ENCODE measurements around the gene UGT2B10.
"Not testable (repeated sequence)": the region's sequence is repeated elsewhere in the genome, so short reads cannot be mapped to it uniquely, and the experiment has no call there.

UGT2B10 gene

DNA sequence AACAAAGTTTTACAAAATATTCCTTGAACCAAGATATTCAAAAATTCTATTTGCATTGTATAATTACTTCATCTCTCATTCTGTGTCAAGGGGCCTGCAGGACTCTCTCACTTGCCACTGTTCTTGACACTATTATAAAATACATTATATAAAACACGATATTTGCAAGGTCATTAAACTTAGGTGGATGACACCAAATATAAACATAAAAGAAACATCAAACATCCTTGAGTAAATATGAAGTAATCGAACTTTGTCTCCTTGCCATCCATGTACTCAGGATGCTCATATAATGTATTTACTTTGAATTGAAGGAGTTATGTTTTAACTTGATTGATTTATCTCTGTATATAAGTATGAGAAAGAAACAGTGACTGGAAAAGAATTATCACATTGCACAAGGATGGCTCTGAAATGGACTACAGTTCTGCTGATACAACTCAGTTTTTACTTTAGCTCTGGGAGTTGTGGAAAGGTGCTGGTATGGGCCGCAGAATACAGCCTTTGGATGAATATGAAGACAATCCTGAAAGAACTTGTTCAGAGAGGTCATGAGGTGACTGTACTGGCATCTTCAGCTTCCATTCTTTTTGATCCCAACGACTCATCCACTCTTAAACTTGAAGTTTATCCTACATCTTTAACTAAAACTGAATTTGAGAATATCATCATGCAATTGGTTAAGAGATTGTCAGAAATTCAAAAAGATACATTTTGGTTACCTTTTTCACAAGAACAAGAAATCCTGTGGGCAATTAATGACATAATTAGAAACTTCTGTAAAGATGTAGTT lies at the start of gene UGT2B10:
UGT2B10 (plus strand) TSS at position 378 of the 793 bp plus-strand sequence; CDS start at position 404, 26 bp downstream.
- DNase-seq (ENCODE audit: low read depth in 3 of 3), result not testable (repeated sequence)

DNA sequence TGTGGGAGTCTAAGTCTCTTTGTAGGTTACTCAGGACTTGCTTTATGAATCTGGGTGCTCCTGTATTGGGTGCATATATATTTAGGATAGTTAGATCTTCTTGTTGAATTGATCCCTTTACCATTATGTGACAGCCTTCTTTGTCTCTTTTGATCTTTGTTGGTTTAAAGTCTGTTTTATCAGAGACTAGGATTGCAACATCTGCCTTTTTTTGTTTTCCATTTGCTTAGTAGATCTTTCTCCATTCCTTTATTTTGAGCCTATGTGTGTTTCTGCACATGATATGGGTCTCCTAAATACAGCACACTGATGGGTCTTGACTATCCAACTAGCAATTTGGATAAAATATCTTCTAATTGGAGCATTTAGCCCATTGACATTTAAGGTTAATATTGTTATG lies 44.0 kb upstream of the UGT2B10 start:
- DNase-seq (ENCODE audit: low read depth in 3 of 3), result not testable (repeated sequence)

DNA sequence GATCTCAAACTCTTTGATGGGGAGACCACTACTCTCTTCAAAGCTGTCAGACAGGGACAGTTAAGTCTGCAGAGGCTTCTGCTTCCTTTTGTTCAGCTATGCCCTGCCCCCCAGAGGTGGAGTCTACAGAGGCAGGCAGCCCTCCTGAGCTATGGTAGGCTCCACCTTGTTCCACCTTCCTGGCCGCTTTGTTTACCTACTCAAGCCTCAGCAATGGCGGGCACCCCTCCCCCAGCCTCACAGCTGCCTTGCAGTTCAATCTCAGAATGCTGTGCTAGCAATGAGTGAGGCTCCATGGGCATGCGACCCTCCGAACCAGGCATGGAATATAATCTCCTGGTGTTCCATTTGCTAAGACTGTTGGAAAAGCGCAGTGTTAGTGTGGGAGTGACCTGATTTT lies 42.1 kb upstream of the UGT2B10 start:
- no peak for DNase-seq (ENCODE audit: low read depth in 3 of 3)

DNA sequence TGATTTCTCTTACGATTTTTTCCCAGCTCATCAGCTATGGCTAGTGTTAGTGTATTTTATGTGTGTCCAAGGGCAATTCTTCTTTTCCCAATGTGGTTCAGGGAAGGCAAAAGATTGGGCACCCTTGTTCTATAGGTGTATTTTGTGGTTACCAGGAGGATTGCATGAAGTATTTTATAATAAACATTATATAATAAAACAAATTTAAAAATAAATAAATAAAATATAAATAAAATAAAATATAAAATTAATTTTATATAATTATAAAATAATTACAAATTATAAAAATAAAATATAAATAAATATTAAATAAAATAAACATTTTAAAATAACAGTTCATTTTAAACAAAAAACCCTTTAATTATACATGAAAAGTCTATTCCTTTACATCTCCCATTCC lies 35.6 kb upstream of the UGT2B10 start:
- no peak for DNase-seq (ENCODE audit: low read depth in 3 of 3)

DNA sequence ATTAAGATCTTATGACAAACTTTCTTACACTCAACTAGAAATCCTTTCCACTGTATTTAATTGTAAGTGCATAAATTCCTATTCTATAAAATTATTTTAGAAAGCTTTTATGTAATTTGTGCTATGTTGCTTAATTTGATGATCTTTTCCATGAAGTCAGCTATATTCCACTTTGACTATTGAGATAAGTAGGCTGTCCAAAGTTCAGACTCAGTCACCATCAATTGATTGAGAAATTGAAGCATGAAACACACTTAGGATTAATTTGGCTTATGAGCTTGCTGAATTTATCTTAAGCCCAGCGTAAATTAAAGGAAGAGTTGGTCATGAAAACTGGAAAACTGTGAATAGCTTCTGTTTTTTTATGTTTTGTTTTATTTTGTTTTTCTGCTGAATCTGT lies 18.7 kb upstream of the UGT2B10 start:
- DNase-seq (ENCODE audit: low read depth in 3 of 3), result no peak

DNA sequence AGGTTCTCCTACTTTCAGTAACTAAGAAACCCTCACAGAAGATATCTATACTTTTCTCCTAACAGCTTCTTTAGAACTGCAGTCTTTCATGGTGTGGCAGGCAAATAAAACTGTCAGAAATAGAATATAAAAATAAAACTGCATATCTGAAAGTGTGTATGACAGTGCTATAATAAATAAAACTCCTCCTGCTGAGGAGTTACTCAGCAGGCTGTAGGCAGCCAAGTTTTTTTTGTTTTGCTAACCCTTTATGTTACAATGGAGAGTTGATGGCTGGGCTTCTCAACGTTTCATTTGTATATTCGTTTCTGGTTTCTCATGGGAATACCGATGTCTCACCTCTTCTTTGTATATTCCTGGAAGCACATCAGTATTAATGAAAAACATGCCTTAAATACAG lies 18.2 kb upstream of the UGT2B10 start:
- no peak for DNase-seq (ENCODE audit: low read depth in 3 of 3)

DNA sequence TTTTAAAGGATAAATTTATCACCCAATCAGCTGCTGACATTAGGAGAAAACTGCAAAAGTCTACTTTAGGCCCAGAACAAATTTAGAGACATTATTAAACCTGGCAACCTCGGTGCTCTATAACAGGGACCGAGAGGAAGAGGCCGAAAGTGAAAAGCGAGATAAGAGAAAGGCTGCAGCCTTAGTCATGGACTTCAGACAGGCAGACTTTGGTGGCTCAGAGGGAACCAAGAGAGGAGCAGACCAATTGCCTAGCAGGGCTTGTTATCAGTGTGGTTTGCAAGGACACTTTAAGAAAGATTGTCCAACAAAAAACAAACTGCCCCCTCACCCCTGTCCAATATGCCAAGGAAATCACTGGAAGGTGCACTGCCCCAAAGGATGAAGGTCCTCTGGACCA lies 12.8 kb upstream of the UGT2B10 start:
- DNase-seq (ENCODE audit: low read depth in 3 of 3), result no peak

DNA sequence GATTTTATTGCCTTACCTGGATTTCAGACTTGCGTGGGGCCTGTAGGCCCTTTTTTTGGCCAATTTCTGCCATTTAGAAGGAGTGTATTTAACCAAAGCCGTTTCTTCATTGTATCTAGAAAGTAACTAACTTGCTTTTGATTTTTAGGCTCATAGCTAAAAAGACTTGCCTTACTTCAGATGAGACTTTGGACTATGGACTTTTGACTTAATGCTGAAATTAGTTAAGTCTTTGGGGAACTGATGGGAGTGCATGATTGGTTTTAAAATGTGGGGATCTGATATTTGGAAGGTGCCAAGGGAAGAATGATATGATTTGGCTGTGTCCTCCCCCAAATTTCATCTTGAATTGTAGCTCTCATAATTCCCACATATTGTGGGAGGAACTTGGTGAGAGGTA lies 7.7 kb upstream of the UGT2B10 start:
- DNase-seq (ENCODE audit: low read depth in 3 of 3), result no peak

DNA sequence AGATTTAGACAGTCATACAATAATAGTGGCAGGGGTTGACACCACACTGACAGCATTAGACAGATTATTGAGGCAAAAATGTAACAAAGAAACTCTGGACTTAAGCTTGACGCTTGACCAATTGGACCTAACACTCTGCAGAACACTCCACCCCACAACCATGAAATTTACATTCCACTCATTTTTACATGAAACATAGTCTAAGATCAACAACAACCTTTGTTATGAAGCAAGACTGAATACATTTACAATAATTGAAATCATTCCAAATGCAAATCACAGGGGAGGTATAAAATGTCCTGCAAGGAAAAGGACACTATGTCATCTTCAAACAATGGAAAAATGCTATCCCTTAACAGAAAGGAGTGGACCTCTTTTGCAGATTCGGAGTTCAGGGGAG lies 4.9 kb upstream of the UGT2B10 start:
- DNase-seq (ENCODE audit: low read depth in 3 of 3), result no peak

DNA sequence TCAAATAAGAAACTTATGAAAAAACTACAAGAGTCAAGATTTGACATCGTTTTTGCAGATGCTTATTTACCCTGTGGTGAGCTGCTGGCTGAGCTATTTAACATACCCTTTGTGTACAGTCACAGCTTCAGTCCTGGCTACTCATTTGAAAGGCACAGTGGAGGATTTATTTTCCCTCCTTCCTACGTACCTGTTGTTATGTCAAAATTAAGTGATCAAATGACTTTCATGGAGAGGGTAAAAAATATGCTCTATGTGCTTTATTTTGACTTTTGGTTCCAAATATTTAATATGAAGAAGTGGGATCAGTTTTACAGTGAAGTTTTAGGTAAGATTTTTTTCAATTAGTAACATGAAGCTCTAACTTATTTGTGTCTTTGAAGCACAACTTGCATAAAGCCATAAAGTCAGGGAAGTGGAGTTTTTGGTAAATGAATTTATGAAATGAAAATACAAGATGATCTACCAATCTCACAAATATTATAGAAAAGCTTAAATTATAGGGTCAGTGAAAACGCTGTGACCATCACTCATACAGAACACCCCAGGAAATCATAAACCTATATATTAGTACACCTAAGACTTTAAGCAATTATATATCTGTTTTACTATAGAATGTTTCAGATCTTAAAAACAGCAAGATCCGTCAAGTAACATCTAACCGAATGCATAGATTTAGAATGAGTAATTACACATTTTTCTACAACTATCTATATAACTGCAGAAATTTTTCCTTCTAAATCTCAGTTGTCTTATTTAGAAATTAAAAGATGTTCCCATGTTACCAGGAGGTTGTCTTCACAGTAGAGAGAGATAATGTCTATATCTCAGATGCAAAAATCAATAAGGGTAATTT lies 844 bp downstream of the UGT2B10 start:
- DNase-seq (ENCODE audit: low read depth in 3 of 3), result not testable (repeated sequence)

DNA sequence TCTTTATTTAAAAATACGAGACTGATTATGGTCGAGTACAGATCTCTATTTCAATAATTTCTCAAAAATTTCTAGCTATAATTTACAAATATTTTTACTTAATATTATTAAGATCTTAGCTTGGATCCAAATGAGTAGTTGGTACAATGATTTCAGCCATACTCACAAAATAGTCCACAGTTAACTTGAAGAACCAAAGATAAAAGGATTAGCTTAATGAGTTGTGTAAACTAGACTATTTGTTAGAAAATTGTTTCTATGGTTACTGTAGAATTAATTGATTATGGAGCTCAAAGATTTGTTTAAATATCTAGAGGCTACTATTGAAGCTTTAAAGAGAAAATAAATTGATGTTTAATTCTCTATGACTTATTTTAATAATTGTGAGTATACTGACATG lies 1.6 kb downstream of the UGT2B10 start:
- DNase-seq (ENCODE audit: low read depth in 3 of 3), result no peak

DNA sequence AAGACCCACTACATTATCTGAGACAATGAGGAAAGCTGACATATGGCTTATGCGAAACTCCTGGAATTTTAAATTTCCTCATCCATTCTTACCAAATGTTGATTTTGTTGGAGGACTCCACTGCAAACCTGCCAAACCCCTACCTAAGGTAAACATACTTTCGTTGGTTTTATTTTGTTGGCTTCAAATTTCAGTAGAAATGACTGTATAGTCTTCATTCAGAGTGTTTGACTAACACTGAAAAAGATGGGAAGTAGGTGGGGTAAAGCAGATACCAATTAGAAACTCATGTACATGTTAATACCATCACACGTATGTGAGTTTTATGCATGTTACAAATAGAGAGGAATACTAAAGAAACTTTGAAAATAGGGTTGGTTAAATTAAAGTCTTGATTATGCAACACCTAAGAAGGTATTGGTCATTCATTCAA lies 2.3 kb downstream of the UGT2B10 start:
- DNase-seq (ENCODE audit: low read depth in 3 of 3), result not testable (repeated sequence)

DNA sequence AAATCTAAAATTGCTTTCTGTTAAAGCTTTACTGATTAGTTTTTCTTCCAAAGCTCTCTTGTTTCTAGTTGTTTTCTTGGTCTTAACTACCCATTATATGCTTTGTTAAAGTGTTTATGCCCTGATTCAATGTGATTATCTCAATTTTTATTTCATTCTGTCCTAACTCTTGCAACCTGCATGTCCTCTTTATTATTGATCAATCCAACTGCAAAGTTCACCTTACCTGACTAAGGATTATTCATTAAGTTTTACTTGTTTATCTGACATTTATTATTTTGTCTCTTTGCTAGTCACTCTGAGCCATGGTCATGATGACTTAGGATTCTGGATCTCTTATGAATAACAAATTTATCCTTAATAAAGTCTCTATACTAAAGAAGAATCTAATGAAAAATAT lies 15.8 kb downstream of the UGT2B10 start:
- no peak for DNase-seq (ENCODE audit: low read depth in 3 of 3)

DNA sequence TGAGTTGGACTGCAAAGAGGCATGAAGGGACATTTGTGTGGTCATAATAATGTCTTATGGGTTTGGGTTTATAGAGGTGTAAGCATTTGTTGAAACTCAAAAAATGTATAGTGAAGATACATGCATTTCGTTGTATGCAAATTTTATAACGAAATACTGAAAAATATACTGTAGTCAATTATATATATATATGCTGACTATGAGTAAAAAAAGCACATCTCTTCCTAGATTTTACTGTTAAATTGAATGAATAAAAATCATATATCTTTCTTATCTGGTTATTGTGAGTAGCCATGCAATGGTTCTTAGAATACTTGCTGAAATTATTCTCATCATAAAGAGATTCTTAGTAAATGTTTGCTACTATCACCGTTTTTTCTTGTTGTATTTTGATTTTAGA lies 34.5 kb downstream of the UGT2B10 start:
- DNase-seq (ENCODE audit: low read depth in 3 of 3), result no peak

DNA sequence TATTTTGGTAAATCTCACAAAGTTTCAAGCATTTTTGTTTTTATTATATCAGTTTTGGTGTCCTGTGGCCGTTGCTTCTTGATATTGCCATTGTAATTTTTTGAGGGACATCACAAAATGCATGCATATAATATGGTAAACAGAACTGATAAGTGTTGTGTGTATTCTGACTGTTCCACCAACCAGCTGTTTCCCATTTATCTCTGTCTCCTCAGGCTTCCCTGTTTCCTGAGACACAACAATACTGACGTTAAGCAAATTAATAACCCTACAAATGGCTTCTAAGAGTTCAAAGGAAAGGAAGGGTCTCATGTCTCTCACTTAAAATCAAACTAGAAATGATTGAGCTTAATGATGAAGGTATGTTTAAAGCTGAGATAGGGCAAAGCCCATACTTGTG lies 40.0 kb downstream of the UGT2B10 start:
- DNase-seq (ENCODE audit: low read depth in 3 of 3), result no peak

DNA sequence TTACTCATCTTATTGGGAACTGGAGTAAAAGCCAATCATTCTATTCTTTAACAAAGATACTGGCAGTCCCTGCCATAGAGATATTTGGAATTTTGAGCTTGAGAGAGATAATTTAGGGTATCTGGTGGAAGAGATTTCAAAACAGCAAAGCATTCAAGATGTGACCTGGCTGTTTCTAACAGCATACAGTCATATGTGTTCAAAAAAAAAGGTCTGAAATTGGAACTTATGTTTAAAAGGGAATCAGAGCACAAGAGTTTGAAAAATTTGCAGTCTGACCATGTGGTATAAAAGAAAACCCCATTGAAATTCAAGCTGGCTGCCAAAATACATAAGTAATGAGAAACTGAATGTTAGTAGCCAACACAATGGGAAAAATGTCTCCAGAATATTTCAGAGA lies 42.2 kb downstream of the UGT2B10 start:
- no peak for DNase-seq (ENCODE audit: low read depth in 3 of 3)

DNA sequence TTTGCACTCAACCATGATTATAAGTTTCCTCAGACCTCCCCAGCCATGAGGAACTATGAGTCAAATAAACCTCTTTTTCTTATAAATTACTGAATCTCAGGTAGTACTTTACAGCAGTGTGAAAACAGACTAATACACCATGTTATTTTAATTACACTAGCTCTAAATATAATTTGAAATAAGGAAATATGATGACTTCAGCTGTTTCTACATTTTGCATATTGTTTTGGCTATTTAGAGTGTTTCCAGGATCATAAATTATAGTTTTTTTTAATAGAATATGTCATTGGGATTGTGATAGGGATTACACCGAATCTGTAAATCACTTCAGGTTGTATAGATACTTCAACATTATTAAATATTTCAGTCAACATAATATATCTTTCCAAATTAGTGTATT lies 43.9 kb downstream of the UGT2B10 start:
- no peak for DNase-seq (ENCODE audit: low read depth in 3 of 3)

DNA sequence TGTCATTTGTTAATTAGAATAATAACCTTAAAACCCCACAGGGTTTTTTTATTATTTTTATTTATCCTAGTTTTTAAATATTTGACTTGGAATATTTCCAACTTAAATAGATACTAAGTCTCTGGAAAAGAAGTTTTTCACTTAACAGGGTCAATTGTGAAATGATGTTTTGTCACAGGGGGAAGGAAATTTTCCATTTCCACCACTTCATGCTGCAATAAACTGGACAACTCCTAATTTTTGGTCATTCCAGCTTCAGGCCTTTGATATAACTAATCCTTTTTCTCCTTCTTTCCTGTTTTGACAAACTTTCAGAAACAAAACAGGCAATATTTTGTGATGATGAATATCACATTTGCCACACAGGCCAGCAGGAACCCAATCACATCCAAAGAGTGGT lies 45.3 kb downstream of the UGT2B10 start:
- DNase-seq (ENCODE audit: low read depth in 3 of 3), result no peak

DNA sequence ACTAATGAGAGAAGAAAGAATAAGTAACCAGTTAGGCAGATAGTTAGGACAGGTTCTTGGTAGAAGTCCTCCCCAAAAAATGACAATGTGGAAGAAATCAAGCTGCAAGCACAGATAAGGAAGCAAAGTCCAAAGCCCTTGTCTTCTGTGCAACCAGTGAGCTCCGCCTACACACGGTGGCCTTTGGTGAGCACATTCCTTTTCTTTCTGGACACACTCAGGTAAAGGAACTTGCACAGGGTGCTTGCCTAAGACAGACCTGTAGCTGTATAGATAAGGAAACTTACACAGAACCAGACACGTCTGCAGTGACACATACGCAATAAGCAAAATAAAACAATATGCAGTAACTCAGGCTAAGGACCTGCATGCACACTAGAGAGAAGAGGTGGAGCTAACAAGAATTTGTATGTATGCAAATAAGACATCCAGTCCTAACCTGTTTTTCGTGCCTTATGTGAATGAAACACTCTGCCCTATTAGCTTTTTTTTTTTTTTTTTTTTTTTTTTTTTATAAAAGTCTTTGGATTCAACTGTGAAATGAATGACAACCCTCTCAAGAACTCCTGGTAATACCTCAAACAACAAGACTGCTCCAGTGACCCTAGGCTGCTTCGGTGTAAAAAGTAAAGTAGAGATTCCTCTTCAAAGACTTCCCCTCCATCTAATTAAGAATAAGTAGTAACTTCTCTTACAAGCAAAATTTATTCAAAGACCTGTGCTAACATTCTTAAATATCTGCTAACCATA lies 48.8 kb downstream of the UGT2B10 start:
- no peak for DNase-seq (ENCODE audit: low read depth in 3 of 3)

DNA sequence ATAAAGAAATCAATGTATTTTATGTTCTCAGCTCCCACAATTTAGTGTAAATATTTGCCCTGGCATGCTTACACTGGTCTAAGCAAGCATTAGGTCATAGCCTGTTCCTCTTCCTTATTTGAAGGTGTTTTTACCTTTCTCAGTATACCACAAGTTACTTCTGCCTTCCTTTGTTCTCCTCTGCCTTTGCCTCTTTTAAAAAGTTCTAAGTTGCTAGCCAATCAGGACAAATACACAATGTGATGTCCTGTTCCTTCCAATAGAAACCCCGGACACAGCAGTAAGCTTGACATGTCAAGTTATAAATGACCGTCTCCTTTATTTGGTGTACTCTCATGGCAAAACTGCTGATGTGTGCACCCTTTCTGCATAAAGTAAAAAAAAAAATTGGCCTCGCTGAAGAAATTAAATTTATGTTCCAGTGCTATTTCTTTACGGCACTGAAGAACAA lies 49.4 kb downstream of the UGT2B10 start:
- no peak for DNase-seq (ENCODE audit: low read depth in 3 of 3)

DNA sequence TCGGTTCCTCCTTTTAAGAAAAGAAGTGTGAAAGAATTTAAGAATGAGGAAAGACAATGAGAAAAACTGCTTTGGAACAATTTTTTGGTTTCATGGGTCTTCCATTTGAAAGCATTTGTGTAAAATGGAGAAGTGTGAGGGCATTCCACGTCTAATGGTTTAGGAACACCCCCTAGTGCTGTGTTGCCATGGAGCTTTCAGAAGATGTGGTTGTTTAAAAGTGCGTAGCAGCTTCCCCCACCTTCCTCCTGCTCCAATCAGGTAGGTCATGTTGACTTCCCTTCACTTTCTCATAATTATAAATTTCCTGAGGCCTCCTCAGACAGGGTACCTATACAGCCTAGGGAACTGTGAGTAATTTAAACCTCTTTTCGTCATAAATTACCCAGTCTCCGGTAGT lies 50.0 kb downstream of the UGT2B10 start:
- DNase-seq (ENCODE audit: low read depth in 3 of 3), result no peak

DNA sequence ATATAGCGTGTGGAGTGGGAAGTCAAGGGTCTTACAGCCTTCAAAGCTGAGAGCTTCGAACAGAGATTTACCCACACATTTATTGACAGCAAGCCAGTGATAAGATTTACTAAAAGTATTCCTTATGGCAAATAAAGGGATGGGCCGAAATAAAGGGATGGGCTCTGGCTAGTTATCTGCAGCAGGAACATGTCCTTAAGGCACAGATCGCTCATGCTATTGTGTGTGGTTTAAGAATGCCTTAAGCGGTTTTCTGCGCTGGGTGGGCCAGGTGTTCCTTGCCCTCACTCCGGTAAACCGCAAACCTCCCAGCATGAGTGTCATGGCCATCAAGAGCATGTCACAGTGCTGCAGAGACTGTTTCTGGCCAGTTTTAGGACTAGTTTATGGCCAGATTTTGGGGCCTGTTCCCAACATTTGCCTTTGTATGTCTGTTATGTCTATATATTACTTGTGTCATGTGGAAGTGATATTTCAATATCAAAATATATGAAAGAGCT lies 53.5 kb downstream of the UGT2B10 start:
- DNase-seq (ENCODE audit: low read depth in 3 of 3), result no peak
